HG02970 (cell line): ENCODE measurements around the gene MYL7.
"Not testable (repeated sequence)": the region's sequence is repeated elsewhere in the genome, so short reads cannot be mapped to it uniquely, and the experiment has no call there.

ENCODE experiments used
- ATAC-seq: cut with Tn5 transposase; IDR thresholded peaks from one replicate; pipeline ENCODE4 v1.9.1; 2021; ENCODE audit warnings: mild to moderate bottlenecking, moderate library complexity, moderate number of reproducible peaks; ENCODE audit not compliant: unreplicated experiment, low FRiP score

MYL7 gene

DNA sequence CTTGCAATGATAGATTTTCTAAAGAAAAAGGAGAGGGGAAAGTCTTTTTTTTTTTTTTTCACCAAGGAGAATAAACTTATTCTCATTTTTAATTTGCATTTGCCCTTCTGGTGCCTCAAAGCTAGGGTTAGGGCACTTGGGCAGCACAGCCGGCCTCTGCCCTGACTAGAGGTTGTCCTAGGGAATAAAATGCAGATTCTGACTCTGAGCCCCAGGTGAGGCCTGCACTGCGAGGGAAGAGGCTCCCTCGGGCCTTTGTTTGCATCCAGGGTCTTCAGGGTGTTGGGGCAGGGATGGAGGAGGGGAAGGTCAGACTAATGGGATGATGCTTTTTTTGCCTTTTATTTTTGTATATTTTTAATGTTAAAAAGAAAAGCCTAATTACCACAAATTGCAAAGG, 7.8 kb downstream of the MYL7 start:
- ATAC-seq = no peak

DNA sequence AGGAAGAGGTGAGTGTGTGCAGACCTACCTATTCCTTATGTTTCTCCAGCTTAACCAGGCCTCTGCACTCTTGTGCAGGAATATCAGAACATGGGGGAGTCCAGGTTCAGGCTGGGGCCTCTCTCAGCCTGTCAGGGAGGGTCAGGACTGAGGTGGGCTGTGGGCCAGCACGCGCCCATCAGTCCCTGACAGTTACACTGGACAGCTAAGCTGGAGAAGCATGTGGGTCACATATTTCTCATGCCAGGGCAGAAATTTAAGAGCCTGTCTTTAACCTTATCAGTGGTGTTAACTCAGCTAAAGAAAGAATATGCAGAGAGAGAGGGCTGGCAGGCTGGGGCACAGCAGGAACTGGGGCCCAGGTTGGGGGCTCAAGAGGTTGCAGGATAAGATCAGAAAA, 9.1 kb downstream of the MYL7 start:
- no peak for ATAC-seq

DNA sequence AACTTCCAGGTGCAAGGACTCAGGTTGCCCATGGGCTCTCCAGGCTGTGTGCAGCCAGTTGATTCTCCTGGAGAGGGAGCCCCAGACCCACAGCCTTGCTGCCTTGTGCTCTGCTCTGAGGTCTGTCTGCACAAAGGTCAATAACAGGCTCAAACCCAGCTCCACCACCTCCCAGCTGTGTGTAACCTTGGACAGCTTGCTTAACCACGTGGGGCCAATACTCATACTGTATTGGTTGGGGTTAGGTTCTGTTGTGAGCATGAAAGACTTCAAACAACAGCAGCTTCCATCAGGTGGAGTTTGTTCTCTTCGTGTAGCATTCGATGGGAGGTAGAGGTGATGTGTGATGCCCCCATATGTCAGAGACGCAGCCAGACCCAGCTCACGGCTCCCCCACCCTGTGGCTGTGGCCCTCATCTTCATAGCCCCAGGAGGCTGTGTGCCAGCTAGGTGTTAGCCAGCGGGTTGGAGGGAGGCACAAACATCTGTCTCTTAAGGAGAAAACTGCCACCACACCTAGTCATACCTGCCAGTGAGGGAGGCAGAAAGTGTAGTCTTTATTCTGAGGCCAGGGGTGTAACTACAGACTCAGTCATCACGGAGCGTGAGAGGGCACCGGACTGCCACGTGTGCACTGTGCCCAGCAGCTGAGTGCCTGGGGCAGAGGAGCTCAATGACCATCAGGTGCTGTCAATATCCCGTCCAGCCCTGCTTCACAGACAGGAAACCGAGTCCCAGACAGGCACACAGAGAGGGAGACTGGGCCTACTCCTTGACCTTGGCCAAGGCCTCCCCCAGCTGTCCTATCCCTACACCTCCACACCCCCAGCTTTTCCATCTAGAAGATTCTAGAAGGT, 9.7 kb downstream of the MYL7 start:
- ATAC-seq = no peak

DNA sequence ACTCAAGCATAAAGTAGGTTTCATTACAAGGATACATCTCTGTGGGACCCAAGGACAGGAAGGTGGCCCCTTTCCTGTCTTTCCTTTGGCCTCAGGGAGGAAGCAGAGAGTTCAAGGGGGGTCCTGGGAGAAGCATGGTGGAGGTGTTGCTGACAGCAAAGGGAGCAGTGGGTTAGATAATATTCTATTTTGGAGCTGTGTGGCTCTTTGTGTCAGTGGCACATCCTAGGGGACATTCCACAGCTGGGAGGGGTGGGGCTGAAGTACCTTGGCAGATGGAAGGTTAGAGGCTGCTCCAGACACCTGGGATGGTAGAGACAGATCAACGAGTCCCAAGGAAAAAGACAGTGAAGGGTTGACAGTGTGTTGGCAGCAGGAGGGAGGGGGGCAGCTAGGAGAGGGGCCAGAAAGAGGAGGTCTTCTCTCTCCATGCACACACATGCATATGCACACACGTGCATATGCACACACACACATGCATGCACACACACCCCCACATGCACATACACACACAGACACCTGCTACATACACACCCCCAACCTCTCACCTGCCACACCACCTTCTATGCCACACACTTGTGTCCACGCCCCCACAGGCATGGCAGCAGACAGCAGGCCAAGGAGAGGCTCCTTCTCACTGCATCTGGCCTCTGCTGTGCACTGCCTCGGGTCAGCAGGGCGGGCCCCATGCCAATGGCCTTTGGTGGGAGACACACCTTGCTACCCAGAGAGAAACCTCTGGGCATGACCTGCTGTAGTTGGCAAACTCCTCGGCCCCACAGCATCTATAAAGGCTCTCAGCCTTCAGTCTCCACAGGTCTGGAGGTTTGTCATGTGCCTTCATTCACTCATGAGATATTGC, 12.2 kb downstream of the MYL7 start:
- ATAC-seq = no peak

DNA sequence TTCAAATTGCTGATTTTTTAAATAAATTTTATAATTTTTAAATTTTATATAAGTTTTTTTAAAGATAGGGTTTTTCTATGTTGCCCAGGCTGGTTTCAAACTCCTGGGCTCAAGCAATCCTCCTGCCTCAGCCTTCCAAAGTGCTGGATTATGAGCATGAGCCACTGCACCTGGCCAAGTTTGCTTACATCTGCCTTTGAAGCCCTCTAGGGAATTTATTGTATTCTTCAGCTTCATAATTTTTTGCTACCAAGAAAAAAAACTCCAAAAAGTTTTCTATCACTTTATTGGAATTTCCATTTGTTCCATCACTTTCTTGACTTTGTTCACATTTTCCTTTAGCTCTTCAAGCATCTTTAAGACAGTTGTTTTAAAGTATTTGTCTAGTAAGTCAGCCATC, 14.0 kb downstream of the MYL7 start:
- no peak for ATAC-seq

DNA sequence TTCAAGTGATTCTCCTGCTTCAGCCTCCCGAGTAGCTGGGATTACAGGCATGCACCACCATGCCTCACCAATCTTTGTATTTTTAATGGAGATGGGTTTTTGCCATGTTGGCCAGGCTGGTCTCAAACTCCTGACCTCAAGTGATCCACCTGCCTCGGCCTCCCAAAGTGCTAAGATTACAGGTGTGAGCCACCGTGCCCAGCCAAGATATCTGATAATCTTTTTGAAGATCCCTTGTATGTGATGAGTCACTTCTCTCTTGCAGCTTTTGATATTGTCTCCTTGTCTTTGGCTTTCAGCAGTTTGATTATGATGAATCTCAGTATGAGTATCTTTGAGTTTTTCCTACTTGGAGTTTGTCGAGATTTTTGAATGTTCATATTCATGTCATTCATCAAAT, 14.6 kb downstream of the MYL7 start:
- ATAC-seq = not testable (repeated sequence)

DNA sequence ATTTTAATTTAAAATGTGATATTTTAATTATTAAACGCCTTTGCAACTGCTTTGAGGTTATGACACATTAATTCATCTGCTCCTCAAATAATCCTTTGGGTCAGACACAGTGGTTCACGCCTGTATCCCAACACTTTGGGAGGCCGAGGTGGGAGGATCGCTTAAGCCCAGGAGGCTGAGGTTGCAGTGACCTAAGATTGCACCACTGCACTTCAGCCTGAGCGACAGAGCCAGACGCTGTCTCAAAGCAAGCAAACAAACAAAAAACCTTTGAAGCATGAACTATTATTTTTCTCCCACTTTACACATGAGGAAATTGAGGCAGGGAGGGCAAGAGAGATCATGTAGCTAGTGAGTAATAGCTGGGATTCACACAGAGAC, 16.3 kb downstream of the MYL7 start:
- ATAC-seq = no peak

DNA sequence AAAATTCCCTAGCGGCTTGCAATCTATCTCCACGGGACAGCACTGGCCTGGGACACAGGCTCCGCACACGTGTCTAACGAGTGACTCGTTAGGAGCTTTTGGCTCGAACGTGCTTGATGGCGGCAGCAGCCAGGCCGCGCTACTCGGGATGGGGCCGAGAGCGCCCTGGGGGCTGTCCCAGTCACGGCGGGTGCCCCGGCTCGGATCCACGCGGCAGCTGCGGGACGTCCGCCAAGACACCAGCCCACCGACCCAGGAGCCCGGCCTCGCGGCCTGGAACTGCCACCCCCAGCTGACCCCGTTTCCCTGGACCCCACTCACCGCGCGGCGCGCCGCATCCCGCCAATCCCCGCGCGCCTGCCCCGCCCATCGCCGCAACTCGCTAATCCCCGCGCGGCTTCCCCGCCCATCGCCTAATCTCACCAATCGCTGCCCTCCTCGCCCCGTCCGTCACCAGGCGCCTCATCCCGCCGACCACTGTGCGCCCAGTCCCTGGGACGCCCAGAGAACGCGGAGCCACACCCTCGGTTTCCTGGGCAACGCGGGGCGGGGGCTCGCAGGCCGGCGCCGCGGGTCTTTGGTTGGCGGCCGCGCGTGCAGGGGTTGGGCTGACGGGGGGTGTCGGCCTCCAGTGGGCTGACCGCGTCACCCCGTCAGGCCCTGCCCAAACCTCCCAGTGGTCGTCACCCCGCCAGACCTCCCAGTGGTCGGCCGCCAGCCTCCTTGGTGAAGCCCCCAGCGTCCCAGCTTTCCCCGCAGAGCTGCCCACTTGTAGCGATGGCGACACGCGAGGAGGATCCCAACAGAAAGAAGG, 17.7 kb downstream of the MYL7 start, which contains the start of gene POLD2:
POLD2 (minus strand) TSS at position 359 of the 814 bp plus-strand sequence. CDS start 1,495 bp downstream, outside the sequence.
- peak; percentile 98 for ATAC-seq

DNA sequence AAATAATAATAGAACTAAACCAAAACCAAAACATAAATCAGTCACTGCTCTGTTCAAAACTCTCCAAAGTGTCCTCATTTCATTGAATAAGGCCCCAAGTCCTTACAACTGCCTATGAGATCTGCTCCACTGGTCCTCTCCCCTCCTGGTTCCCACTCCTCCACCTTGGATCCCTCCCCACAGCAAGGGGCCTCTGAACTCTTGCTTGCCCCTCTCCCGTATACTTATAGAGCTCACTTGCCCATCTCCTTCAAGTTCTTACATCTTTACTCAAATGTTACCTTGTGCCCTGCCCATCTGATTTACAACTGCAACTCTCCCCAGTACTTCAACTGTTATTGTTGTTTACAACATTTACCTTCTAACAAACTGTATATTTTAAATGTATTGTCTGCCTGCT, 18.6 kb downstream of the MYL7 start:
- ATAC-seq = no peak

DNA sequence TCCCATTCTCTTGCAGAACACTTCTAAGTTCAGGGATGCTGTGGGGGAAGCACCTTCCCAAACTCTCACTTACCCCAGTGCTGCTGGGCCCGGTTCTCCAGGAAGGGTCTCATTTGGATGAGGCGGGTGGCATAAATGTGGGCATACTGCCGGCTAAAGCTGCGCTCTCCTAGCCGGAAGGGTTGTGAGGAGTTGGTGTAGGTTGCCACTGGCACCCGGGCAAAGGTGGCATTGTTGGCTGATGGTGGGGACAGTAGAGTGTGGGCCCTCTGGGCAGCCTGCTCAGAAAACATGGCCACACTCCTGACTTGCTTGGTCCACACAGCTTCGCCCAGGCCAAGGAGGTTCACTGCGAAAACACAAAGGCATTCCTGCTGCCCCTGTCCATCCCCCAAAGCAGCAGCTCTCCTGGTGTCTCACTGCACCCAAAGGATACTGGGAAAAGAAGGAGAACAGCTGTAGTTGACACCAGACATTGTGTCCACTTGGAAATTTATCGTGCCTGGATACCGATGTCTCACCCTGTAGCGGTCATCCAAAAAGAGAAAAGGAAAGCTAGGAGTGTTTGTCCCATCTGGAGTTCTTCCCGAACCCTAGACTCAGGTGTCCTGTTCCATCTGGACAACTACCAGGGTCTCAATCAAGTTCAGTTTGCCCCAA, 19.2 kb downstream of the MYL7 start:
- no peak for ATAC-seq

DNA sequence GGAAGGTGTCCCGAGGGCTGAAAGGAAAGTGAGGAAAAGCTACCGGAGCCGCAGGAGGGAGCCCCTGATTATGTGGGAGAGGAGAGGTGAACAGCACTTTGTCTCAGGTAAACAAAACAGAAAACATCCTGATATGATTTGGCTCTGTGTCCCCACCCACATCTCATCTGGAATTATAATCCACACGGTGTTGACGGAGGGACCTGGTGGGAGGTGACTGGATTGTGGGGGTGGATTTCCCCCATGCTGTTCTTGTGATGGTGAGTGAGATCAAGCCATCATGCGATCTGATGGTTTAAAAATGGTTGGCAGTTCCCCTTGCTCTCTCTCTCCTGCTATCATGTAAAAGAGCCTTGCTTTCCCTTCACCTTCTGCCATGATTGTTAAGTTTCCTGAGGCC, 20.7 kb downstream of the MYL7 start:
- no peak for ATAC-seq

DNA sequence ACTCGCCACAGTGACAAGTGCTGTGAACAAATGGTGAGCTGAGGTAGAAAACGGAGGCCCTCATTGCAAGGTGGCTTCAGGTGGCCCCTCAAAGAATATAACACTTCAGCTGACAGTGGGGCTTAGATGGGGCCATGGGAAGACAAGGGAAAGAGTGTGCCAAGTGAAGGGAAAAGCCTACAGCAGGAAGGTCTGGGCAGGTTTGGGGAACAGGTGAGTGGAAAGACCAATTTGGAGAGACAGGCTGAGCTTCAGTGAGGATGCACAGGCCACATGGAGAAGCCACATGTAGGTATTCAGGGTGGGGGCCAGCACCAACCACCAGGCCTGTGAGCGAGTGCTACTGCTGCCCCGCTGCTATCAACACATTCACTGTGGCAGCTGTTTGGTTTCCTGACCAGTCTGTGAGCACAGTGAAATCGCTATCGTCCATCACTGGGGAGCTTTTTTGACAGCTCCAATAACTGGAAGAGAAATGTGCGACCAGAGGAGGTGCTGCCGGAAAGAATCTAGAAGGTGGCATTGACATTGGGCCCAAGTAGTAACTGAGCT, 21.2 kb downstream of the MYL7 start:
- no peak for ATAC-seq

DNA sequence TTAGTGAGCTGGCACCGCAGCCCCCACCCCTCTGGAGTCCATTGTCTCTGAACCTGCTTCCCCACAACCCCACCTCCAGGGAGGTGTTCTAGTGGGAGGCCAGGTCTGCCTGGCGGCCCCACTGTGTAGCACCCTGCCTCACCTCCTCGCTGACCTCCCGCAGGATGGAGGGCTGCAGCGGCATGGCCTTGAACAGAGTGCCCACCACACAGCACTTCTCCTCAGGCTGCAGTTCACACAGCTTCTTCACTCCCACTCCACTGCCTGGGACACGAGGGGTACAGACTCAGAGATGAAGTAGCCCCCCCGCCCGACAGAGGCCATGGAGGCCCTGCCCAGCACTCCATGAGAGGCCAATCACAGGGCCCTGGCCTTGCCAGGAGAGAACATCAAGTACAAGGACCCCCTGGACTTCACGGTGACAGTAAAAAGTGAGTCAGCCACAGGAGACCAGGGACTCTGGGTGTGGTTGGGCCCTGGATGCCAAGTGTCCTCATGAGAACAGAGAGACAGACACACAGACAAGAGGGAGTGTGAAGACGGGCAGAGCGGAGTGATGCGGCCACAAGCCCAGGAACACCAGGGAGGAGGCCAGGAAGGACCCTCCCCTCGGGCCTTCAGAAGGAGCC, 23.2 kb downstream of the MYL7 start:
- no peak for ATAC-seq

DNA sequence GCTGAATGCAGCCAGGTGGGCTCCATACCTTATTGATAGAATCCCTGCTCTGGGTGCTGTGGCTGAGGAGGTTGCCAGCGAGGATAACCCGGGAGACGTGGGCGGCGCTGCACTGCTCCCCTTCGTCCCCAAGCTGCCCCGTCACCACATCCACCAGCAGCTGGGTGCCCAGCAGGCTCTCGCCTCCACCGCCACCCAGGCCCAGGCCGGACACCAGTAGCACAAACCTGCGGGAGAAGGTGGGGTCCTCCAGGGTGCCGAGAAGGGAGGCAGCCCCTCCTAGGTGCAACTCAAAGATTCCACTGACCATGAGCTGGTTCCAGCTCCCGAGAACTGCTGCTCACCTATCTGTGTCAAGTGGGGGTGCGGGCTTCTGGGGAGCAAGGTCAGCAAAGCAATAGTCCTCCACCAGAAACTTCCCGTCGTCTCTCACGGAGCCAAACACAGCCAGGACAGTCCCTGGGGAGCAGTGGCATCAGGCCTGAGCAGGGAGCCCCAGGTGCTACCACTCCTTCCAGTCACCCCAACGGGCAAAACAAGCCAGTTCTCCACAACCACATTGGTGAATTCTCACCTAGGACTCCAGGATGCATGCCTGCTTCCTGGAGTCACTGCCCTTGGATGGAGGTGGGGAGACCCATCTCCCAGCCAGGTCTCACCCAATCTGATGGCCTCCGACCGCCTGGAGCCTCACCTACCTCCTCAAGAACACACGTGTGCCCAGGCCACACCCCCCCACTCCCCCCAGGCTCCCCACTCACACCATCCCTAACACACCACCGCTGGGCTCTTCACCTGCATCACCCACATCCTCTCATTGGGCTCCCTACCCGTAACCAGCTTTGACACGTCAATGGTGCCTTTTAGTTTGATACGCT, 24.1 kb downstream of the MYL7 start:
- no peak for ATAC-seq

DNA sequence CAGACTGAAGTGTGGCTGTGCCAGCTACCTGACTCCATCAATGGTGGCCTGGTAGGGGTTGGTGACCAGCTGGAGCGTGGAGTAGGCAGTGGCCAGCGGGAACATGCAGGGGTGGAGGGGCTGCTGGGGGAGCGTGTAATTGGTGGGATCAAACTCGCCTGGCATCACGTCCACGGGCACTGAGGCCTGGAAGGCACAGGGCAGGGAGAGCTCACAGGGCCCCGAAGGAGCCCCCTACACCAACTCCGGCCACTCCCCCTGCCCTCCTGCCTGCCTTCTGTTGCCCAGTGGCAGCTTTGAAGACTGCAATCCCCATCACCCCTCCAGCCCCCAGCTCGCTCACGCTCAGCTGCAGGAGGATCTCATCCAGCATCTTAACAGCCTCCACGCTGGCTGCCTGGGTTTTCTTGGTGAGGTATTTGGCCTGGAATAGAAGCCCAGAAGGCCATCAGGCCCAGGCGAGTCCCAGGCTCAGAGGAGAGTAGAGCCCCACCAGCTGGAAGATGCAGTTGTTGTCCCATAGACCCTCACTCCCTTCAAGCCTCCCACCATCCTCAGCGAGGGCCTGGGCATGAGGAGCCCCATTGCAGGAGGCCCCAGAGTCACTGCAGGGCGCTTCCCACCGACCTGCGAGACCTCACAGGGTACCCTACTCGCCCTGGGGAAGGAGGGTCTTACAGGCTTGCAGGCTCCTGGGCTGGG, 24.9 kb downstream of the MYL7 start:
- ATAC-seq = no peak

DNA sequence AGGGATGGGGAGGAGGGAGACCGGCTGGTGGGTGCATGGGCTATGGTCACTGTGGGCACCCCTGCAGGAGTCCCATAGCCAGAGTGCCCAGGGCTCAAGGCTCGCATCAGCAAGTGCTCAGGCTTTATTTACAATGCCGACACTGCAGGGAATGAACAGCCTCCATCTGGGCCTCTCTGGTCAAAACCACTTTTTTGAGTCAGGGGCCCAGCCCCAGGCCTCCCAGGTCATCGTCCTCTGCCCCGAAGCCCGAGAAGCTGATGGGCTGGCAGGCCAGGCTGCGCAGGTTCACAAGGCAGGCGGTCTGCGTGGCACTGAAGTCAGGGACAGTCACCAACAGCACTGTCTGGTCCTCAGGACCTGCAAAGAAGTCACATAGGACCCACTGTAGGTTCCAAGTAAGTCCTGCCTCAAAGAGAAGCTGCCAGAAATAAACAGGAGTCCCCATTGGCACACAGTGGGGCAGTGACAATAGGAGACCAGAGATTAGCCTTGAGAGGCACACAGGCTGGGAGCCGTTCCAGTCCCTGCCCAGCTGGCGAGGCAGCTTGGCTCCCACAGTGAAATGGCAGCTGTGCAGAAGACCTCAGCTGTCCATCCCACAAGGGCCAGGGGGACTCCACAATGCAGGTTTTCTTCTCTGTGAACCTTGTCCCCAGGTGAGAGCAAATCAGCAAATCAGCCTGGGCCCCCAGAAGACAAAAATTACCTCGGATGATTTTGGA, 26.4 kb downstream of the MYL7 start:
- ATAC-seq = no peak

DNA sequence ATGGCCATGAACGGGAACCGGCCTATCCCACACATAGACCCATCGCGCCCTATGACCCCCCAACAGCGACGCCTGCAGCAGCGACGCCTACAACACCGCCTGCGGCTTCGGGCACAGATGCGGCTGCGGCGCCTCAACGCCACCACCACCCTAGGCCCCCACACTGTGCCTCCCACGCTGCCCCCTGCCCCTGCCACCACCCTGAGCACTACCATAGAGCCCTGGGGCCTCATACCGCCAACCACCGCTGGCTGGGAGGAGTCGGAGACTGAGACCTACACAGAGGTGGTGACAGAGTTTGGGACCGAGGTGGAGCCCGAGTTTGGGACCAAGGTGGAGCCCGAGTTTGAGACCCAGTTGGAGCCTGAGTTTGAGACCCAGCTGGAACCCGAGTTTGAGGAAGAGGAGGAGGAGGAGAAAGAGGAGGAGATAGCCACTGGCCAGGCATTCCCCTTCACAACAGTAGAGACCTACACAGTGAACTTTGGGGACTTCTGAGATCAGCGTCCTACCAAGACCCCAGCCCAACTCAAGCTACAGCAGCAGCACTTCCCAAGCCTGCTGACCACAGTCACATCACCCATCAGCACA, 27.3 kb downstream of the MYL7 start:
- no peak for ATAC-seq
